Stimulated activated CD4-positive, alpha-beta T cell treated with anti-CD3 and anti-CD28 coated beads, Interleukin-1b, Interleukin-23, amount 100 ng/mL, for 4 hours (primary cell): ENCODE results near the gene CAND2.
"Not testable (repeated sequence)": the region's sequence is repeated elsewhere in the genome, so short reads cannot be mapped to it uniquely, and the experiment has no call there.

Experiments
- DNase-seq, 2 donors: peaks; one replicate each; pipeline ENCODE4 v3.0.0-alpha.2; 2020; ENCODE audit warnings: low read depth in 2 of 2

CAND2 gene

DNA sequence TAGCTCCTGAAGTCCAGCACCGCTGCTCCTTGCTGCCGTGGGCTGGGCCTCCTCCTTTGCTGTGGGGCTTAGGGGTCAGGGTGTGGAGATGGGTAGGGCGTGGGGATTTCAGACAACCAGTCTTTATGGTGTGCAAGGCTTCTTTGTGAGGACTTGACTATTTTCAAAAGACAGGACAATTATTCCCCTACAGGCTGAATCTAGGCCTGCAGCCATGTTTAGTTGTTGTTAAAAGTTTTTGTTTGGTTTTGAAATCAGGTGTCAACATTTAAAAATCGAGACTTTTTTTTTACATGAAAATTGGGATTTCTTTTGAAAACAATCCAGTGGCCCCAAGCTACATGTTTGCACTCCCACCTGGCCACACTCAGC, 34.3 kb downstream of the CAND2 start:
- DNase-seq, result no peak

- no peak for DNase-seq
Observed at GRCh38 chr3:12831301-12831866, 34.9 kb downstream of the CAND2 start.

- DNase-seq, result peak in 1 of 2 donors; percentile 17
Observed at GRCh38 chr3:12832350-12833221, 36.1 kb downstream of the CAND2 start.

- no peak for DNase-seq
Observed at GRCh38 chr3:12833222-12834161, 37.0 kb downstream of the CAND2 start.

GRCh38 chr3:12835052-12835665, 38.7 kb downstream of the CAND2 start:
- no peak for DNase-seq

- no peak for DNase-seq
Observed at GRCh38 chr3:12837295-12837986, 41.0 kb downstream of the CAND2 start.

DNA sequence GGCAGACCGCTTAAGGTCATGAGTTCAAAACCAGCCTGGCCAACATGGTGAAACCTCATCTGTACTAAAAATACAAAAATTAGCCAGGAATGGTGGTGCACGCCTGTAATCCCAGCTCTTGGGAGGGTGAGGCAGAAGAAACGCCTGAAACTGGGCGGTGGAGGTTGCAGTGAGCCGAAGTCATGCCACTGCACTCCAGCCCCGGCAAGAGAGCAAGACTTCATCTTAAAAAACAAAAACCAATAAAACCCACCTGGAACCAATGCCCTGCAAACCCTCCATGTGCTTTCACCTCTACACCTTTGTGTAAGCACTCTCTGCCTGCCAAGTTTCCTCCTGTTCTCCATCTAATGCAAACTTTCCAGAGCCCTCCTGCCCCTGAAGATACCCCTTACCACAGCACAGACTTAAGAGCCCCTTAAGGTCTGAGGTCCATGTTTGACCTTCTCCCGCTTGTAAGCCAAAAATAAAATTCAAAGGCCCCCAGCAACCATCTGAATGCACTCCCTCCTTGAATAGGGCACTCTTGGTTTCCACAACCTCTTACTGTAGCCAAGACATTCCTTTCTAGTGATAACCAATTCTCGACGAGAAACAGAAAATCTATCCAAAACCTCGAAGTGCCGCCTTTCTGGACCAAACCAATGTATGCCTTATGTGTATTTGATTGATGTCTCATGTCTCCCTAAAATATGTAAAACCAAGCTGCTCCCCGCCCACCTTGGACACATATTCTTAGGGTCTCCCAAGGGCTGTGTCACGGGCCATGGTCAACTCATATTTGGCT, 41.9 kb downstream of the CAND2 start:
- DNase-seq, result no peak

- DNase-seq, result no peak
Observed at GRCh38 chr3:12839156-12839946, 42.9 kb downstream of the CAND2 start.

- not testable (repeated sequence) for DNase-seq
Observed at GRCh38 chr3:12840148-12840547, 43.7 kb downstream of the CAND2 start.

- no peak for DNase-seq
Observed at GRCh38 chr3:12840591-12841148, 44.2 kb downstream of the CAND2 start.

DNA sequence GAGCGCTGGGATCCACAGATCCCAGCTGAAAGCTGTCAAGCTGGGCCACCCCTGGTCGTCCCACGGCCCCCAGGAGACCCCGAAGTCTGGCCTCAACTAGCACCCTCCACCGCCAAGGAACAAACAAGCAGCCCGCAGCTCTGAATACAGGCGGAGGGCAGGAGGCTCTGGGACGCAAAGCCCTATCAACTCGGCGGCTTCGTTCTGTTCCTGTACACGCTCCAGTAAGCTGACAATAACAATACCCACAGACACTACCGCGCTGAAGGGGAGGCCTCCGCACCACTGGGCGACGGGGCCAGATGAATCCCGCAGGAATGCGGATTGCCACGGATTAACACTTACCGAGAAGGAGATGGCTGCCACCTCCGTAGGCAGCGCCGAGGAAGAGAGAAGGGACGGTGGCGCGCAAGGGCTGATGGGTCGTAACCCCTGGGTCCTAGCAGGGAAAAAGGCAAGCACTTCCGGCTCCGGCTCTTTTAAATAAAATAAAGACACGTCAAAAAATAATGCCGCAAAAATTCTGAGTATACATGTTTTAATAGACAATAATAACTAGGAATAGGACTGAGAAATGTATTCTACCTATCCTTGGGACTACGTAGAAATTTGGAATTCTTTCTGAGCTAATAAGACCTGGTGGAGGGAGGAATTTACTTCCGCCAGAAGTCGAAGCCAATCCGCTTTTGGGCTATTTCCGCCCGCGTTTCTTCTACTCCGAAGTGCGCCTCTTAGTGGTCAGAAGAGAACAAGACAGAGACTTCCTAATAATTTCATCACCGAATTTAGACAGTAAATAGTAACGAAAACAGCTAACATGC, 44.9 kb downstream of the CAND2 start, which contains the start of gene RPL32:
Gene RPL32 (minus strand): TSS at position 417 of the 821 bp plus-strand sequence. CDS start 1,328 bp downstream, outside the sequence.
- DNase-seq, result peak; percentile 73 to 79

- no peak for DNase-seq
Observed at GRCh38 chr3:12841970-12842328, 45.5 kb downstream of the CAND2 start.

GRCh38 chr3:12842469-12842868, 46.0 kb downstream of the CAND2 start:
- DNase-seq, result no peak

DNA sequence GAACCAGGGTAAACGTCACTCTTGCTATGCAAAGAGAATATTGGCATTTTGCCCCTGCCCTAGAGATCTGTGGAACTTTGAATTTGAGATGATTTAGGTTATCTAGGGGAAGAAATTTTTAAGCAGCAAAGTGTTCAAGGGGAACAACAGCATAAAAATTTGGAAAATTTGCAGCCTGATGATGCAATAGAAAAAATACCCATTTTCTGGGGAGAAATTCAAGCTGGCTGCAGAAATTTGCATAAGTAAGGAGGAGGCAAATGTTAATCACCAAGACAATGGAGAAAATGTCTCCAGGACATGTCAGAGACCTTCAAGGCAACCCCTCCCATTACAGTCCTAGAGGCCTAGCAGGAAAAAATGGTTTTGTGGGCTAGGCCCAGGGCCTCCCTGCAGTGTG, 49.3 kb downstream of the CAND2 start:
- no peak for DNase-seq

DNA sequence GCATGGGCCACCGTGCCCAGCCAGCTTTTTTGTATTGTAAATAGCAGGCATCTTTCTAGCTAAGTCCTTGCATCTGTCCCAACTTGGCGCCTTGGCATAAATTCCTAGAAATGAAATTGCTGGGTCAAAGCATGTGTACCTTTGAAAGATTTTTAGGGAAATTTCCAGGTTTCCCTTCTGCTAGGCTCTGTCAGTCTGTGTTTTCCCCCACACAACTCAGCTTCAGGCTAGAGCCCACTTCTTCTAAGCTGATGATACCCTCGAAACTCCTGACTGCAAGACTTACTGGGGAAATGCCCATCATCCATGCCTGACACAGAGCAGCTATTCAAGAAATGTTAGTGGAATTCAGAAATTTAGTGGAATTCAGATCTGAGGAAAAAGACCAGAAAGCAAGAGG, 55.7 kb downstream of the CAND2 start:
- no peak for DNase-seq

DNA sequence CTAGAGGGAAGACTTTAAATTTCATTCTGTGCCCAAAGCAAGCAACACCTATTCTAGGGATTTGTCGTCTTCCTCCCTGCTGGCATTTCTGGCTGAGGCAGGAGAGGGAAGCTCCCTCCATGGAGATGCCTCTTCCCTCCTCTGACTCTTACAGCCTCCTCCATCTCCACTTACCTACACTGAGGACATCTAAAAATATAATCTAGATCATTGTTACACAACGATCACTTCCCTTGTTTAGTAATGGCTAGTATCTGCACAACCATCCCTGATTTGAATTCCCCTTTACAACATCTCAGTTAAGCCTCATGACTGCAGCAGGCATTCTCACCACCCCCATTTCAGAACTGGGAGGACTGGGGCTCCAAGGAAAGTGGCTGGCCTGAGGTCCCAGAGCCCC, 57.4 kb downstream of the CAND2 start:
- DNase-seq, result not testable (repeated sequence)

- no peak for DNase-seq
Observed at GRCh38 chr3:12854565-12854964, 58.1 kb downstream of the CAND2 start.

GRCh38 chr3:12856626-12857025, 60.1 kb downstream of the CAND2 start:
- DNase-seq, result no peak
